B cell (primary cell): ENCODE data around the gene AHNAK.

Source experiments
- CTCF ChIP-seq: fragments of 200-600 bp; IDR thresholded peaks from one replicate; pipeline ENCODE4 v1.8.0; 2022; ENCODE audit warnings: antibody characterized with exemption, mild to moderate bottlenecking
- EZH2 ChIP-seq: IDR thresholded peaks from 2 replicates; pipeline ENCODE4 v1.6.1; 2012; ENCODE audit warnings: borderline replicate concordance, low read depth, mild to moderate bottlenecking, moderate library complexity, low read length; ENCODE audit not compliant: insufficient read depth, poor library complexity, severe bottlenecking

- TF ChIP-seq EZH2 (no peak), CTCF (no peak)
Measured at GRCh38 chr11:62573592-62574362, 27.2 kb upstream of the AHNAK start, which contains the start of gene EEF1G.
